Small intestine (tissue), 7 donors: ENCODE data around the gene TOGARAM1. TPM values are rescaled to one million over a fixed set of nuclear protein-coding genes. Genes with fewer than 3 reads are reported as not detected.
"Not testable (repeated sequence)": the region's sequence is repeated elsewhere in the genome, so short reads cannot be mapped to it uniquely, and the experiment has no call there.

Experiments used
- DNase-seq, 2 donors: peaks; one replicate each; pipeline versions ENCODE4 v3.0.0 to v3.0.0-alpha.2; 2013
- FAIRE-seq: peaks from 2 replicates; lab custom pipeline; 2012; peaks lifted over from hg19 to GRCh38; lab: Jason Lieb, UNC
- H3K27ac ChIP-seq, 3 donors: one replicate each; pipeline ENCODE4 v1.5.1; 2013; ENCODE audit warnings: low read length in 2 of 3, mild to moderate bottlenecking in 2 of 3, control low read depth in 1 of 3, inconsistent platforms in 1 of 3, low read depth in 1 of 3, moderate library complexity in 1 of 3
- H3K27me3 ChIP-seq, 3 donors: one replicate each; pipeline ENCODE4 v1.6.1; 2013; ENCODE audit warnings: low read length in 3 of 3, inconsistent platforms in 1 of 3; ENCODE audit not compliant: control insufficient read depth in 3 of 3, insufficient read depth in 3 of 3
- H3K36me3 ChIP-seq, 3 donors: one replicate each; pipeline ENCODE4 v1.6.1; 2013; ENCODE audit warnings: low read length in 3 of 3, inconsistent platforms in 1 of 3, low read depth in 1 of 3, mild to moderate bottlenecking in 1 of 3, moderate library complexity in 1 of 3; ENCODE audit not compliant: control insufficient read depth in 3 of 3, insufficient read depth in 2 of 3
- H3K4me1 ChIP-seq, 3 donors: one replicate each; pipeline ENCODE4 v1.6.1; 2013; ENCODE audit warnings: low read length in 2 of 3, inconsistent platforms in 1 of 3, low read depth in 1 of 3, mild to moderate bottlenecking in 1 of 3, moderate library complexity in 1 of 3; ENCODE audit not compliant: control insufficient read depth in 3 of 3, insufficient read depth in 2 of 3
- H3K4me3 ChIP-seq, 3 donors: one replicate each; pipeline ENCODE4 v1.5.1; 2013; ENCODE audit warnings: low read length in 3 of 3, control low read depth in 1 of 3, inconsistent platforms in 1 of 3, low read depth in 1 of 3, mild to moderate bottlenecking in 1 of 3, moderate library complexity in 1 of 3
- H3K9me3 ChIP-seq, 2 donors: one replicate each; pipeline ENCODE4 v1.6.1; 2013; ENCODE audit warnings: low read depth in 1 of 2, low read length in 1 of 2; ENCODE audit not compliant: control insufficient read depth in 2 of 2, insufficient read depth in 1 of 2
- WGBS, 3 donors: extraction: QIAGEN DNeasy Blood & Tissue Kit; methylation state at CpG; one replicate each; pipeline ENCODE4 v1.1.7; 2013; 5-methylcytosine and 5-hydroxymethylcytosine counted together
- polyA plus RNA-seq, 4 donors: library from polyadenylated mRNA; stranded (reverse) in 3 of 4; unstranded in 1 of 4; fragments of 200-250 nt in 3 of 4; fragments of 120-200 nt in 1 of 4; gene quantifications; one replicate each; pipeline versions ENCODE4 v1.2.1 to v1.2.3, GENCODE V29; 2013
- donor health status: healthy with polysubstance abuse.
- donor health status: control.
- donor health status: control.
- donor health status: Bipolar disorder and iron deficiency.
- donor health status: healthy.

The TOGARAM1 gene
- polyA plus RNA-seq, 4 donors: 2.4 to 22.1 (median 7.9) TPM

DNA sequence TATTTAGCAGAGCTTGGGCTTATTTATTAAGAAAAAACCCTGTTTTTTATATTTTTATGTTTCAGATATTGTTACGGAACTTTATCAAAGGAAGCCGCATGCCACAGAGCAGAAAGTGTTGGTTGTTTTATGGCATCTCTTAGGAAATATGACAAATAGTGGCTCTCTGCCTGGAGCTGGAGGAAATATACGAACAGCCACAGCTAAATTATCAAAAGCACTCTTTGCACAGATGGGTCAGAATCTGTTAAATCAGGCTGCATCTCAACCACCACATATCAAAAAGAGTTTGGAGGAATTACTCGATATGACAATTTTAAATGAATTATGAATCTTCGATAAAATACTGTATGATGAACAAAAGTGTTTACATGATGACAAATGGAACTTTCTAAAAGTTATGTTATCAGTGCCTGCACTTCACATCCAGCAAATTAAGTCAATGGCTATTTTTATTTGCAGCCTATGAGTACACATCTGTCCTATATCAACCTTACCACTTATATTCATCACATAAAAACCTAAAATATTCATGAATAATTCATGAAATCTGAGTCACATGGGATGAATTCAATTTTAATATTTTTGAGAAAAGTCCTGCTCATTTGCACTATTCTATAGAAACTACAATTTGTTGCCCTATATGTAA, 111.4 kb downstream of the TOGARAM1 start:
- Histone ChIP-seq H3K27ac (no peak overlapping the region), H3K36me3 (peaks cover 0 to 8% (median 2%) of the 10 kb centered on the region in 3 donors), H3K4me3 (no peak overlapping the region), H3K27me3 (no peaks in the 10 kb centered on the region), H3K4me1 (peaks cover 0 to 3% (median 0%) of the 10 kb centered on the region in 3 donors), H3K9me3 (no peaks in the 10 kb centered on the region)
- WGBS, 3 donors: 92 to 95% (median 94%) methylated on average over 5 of the region's 5 CpGs
- DNase-seq (no peak), FAIRE-seq (peak; percentile 5)

DNA sequence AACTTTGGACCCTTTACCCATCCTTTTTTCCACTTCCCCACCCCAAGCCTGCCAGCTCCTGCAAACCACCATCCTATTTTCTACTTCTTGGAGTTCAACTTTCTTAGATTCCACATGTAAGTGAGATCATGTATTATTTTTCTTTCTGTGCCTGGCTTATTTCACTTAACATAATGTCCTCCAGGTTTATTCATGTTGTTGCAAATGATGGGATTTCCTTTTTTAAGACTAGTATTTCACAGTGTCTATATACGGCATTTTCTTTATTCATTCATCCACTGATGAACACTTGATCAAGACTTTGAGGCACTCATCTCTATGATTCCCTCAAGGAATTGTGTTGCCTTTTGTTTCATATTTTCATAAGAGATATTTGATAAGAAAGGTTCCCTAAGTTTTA, 116.3 kb downstream of the TOGARAM1 start:
- DNase-seq: no peak
- FAIRE-seq: no peak
- peaks cover 0 to 3% (median 1%) of the 10 kb centered on the region in 3 donors for H3K4me1 ChIP-seq
- no peaks in the 10 kb centered on the region for H3K27me3 ChIP-seq
- H3K36me3 ChIP-seq: no peaks in the 10 kb centered on the region
- no peak overlapping the region for H3K27ac ChIP-seq
- no peaks in the 10 kb centered on the region for H3K9me3 ChIP-seq
- H3K4me3 ChIP-seq: no peak overlapping the region
- WGBS, 3 donors: 95 to 97% (median 97%) methylated on average over 1 of the region's 1 CpG

GRCh38 chr14:45080416-45080968, 118.5 kb downstream of the TOGARAM1 start:
- FAIRE-seq, H3K4me1 ChIP-seq, DNase-seq, H3K9me3 ChIP-seq, H3K36me3 ChIP-seq, H3K27ac ChIP-seq, H3K4me3 ChIP-seq, H3K27me3 ChIP-seq: not testable (repeated sequence)
- 97 to 98% (median 98%) methylated on average over 28 to 40 of the region's 40 CpGs for WGBS, 3 donors

DNA sequence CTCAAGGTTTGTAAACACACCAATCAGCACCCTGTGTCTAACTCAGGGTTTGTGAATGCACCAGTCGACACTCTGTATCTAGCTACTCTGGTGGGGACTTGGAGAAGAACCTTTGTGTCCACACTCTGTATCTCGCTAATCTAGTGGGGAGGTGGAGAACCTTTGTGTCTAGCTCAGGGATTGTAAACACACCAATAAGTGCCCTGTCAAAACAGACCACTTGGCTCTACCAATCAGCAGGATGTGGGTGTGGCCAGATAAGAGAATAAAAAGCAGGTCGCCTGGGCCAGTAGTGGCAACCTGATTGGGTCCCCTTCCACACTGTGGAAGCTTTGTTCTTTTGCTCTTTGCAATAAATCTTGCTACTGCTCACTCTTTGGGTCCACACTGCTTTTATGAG, 119.1 kb downstream of the TOGARAM1 start:
- H3K27ac ChIP-seq, FAIRE-seq, DNase-seq, H3K4me1 ChIP-seq, H3K27me3 ChIP-seq, H3K4me3 ChIP-seq, H3K36me3 ChIP-seq, H3K9me3 ChIP-seq: not testable (repeated sequence)
- 86 to 90% (median 87%) methylated on average over 3 of the region's 3 CpGs for WGBS, 3 donors

DNA sequence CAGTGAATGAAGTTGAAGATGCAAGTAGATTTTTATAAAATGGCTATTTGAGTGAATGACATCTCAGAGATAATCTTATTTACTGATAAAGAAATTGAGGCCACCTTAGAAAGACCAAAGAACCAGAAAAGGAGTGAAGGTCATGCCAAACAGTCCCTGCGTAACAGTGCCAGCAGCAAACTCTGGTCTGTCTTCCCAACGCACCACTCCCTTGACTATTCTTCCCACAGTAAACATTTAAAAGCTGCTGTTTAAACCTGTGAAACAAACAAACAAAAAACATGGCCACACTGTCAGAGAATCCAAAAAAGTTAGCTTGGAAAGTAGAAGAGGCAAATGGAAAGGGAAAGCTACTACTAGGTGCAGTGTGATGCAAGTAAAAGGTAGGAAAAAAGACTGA, 120.4 kb downstream of the TOGARAM1 start:
- peak overlapping the region in 1 of 3 donors; percentile 3 for H3K4me3 ChIP-seq
- WGBS, 3 donors: 14 to 70% (median 36%) methylated on average over 2 of the region's 2 CpGs
- FAIRE-seq (no peak), DNase-seq (peak in 1 of 2 donors; percentile 39)
- H3K27ac ChIP-seq: no peak overlapping the region
- H3K4me1 ChIP-seq: peaks cover 4 to 9% (median 7%) of the 10 kb centered on the region in 3 donors
- peaks cover 0 to 3% (median 0%) of the 10 kb centered on the region in 3 donors for H3K36me3 ChIP-seq
- no peaks in the 10 kb centered on the region for H3K27me3 ChIP-seq
- no peaks in the 10 kb centered on the region for H3K9me3 ChIP-seq

DNA sequence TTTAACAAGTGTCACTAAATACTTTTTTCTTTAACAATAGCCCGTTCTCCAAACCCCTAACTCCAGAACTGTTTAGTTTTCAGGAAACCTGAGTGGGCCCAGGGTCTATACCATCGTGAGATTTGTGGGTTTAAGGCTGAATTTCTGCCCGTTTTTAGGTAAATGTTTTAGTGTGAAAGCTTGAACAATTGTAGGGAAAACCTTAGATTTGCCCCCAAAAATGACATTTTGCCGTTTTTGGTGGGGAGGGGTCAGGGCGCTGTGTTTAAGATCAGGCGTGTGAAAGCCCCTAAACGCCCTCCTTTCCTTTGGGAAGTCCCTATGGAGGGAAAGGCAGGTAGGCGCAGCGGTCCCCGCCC, 121.6 kb downstream of the TOGARAM1 start:
- no peak for FAIRE-seq
- DNase-seq: no peak
- Histone ChIP-seq H3K27ac (peak overlapping the region in 1 of 3 donors; percentile 37), H3K27me3 (no peaks in the 10 kb centered on the region), H3K4me3 (peak overlapping the region; percentile 24 to 58 (median 52)), H3K36me3 (peaks cover 0 to 3% (median 0%) of the 10 kb centered on the region in 3 donors), H3K4me1 (peaks cover 4 to 9% (median 7%) of the 10 kb centered on the region in 3 donors), H3K9me3 (no peaks in the 10 kb centered on the region)
- 0 to 2% (median 1%) methylated on average over 7 to 10 of the region's 10 CpGs for whole genome bisulfite sequencing, 3 donors

GRCh38 chr14:45083976-45084722, 122.2 kb downstream of the TOGARAM1 start, which contains the start of gene PRPF39:
PRPF39 (plus strand) TSS chr14:45084116; CDS start chr14:45095240, 11,124 bp downstream.
- Histone ChIP-seq H3K4me1 (peaks cover 4 to 9% (median 7%) of the 10 kb centered on the region in 3 donors), H3K27me3 (no peaks in the 10 kb centered on the region), H3K36me3 (peaks cover 0 to 3% (median 0%) of the 10 kb centered on the region in 3 donors), H3K4me3 (peak within 1 kb of the TSS; percentile 58 to 79 (median 64)), H3K9me3 (no peaks in the 10 kb centered on the region), H3K27ac (peak within 1 kb of the TSS; percentile 8 to 94 (median 89))
- WGBS, 3 donors: 0 to 1% (median 0%) methylated on average over 46 to 49 of the region's 49 CpGs
- FAIRE-seq (no peak), DNase-seq (peak; percentile 95 to 98)

DNA sequence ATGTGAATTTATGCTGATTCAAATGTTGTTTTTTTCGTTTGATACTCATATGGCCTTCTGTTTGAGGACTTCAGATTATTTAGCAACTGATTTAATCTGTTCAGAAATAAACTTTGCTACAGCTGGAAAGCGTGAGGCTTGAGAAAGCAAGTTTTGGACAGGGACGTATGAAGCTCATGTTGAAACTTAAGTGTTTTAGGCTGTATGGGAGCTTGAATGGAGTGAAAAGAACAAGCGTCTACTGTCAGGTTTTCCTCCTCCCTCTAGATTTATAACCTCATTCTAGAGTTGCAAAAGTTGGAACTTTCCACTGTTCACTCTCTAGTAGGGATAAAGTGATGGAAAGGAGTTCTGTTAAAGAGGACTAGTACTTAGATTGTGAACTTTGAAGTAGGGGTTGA, 123.0 kb downstream of the TOGARAM1 start:
- peaks cover 4 to 9% (median 9%) of the 10 kb centered on the region in 3 donors for H3K4me1 ChIP-seq
- no peaks in the 10 kb centered on the region for H3K9me3 ChIP-seq
- peaks cover 0 to 6% (median 2%) of the 10 kb centered on the region in 3 donors for H3K36me3 ChIP-seq
- H3K27me3 ChIP-seq: no peaks in the 10 kb centered on the region
- peak overlapping the region in 1 of 3 donors; percentile 89 for H3K27ac ChIP-seq
- DNase-seq (peak; percentile 38 to 51), FAIRE-seq (no peak)
- WGBS, 3 donors: 2 to 3% (median 3%) methylated on average over 4 of the region's 4 CpGs
- peak overlapping the region; percentile 53 to 79 (median 58) for H3K4me3 ChIP-seq
